Adrenal gland (tissue), 12 donors: ENCODE results near the gene CIDEA. TPM values are rescaled to one million over a fixed set of nuclear protein-coding genes. Genes with fewer than 3 reads are reported as not detected.
A peak's percentile ranks its signal among the peaks of the same experiment; 100 is the strongest.

Experiments
- DNase-seq, 7 donors: peaks; one replicate each; pipeline ENCODE4 v3.0.0-alpha.2; 2019 to 2020
- H3K27ac ChIP-seq, 5 donors: fragments of 200-600 bp; sonication (generic) in 4 of 5; 1 replicate in 3 of 5; 2 replicates in 2 of 5; pipeline versions ENCODE4 v1.5.1 to v1.8.0; 2016 to 2020; ENCODE audit warnings: mild to moderate bottlenecking in 1 of 5
- H3K27me3 ChIP-seq: fragments of 200-600 bp; 2 replicates; pipeline ENCODE4 v1.8.0; 2021
- H3K36me3 ChIP-seq, 2 donors: fragments of 200-600 bp; replicated peaks in 1 of 2; 1 replicate in 1 of 2; 2 replicates in 1 of 2; pipeline versions ENCODE4 v1.5.1 to v1.8.0; 2018 to 2022
- H3K4me1 ChIP-seq, 2 donors: fragments of 200-600 bp; replicated peaks in 1 of 2; 1 replicate in 1 of 2; 2 replicates in 1 of 2; pipeline versions ENCODE4 v1.5.1 to v1.8.0; 2018 to 2021
- H3K4me3 ChIP-seq, 4 donors: fragments of 200-600 bp; sonication (generic) in 3 of 4; one replicate each; pipeline ENCODE4 v1.5.1; 2016 to 2018
- H3K9me3 ChIP-seq, 3 donors: fragments of 200-600 bp; sonication (generic) in 1 of 3; replicated peaks in 1 of 3; 1 replicate in 2 of 3; 2 replicates in 1 of 3; pipeline versions ENCODE4 v1.5.1 to v1.8.0; 2016 to 2021
- POLR2A ChIP-seq, 2 donors: fragments of 450-650 bp; IDR thresholded peaks; one replicate each; pipeline ENCODE4 v1.6.1; 2017; ENCODE audit warnings: antibody characterized with exemption in 2 of 2, mild to moderate bottlenecking in 2 of 2, moderate library complexity in 1 of 2
- WGBS, 4 donors: extraction: QIAGEN DNeasy Blood & Tissue Kit in 2 of 4; methylation state at CpG; one replicate each; pipeline versions ENCODE4 v1.1.5 to v1.1.7; 2013 to 2017; 5-methylcytosine and 5-hydroxymethylcytosine counted together
- intact Hi-C, 2 donors: fragments of 100-400 bp; cut with DNase I; formaldehyde crosslinking; loops; one replicate each; pipeline versions ENCODE4 v1.14.1 to v1.15.0; 2022 to 2023
- polyA plus RNA-seq, 3 donors: library from polyadenylated mRNA; stranded (reverse); fragments of 200-250 nt in 2 of 3; fragments of 350-450 nt in 1 of 3; fragmentation: Illumina TruSeq in 1 of 3; extraction: RNeasy Lipid Tissue Mini Kit (QIAGEN cat#74804) in 1 of 3; gene quantifications; one replicate each; pipeline ENCODE4 v1.2.3, GENCODE V29; 2013 to 2014
- total RNA-seq, 9 donors: library from RNA; depleted of rRNA in 4 of 9; stranded (reverse); fragments of >200 nt in 4 of 9; fragments of 120-200 nt in 1 of 9; fragmentation: NEBNext Ultra II Directional in 1 of 9; extraction: Animal tissue kit (Norgen Biotek cat#: 25700) in 1 of 9; gene quantifications; one replicate each; pipeline versions ENCODE4 v1.1.0 to v1.2.4, GENCODE V29; 2013 to 2023
- TF ChIP-seq, protein P1 (sequence below), 6 experiments: fragments of 450-650 bp in 4 of 6; fragments of 200-600 bp in 2 of 6; sonication (generic) in 1 of 6; IDR thresholded peaks; 1 replicate in 5 of 6; 2 replicates in 1 of 6; pipeline versions ENCODE4 v1.5.1 to v1.8.0; 2016 to 2021; ENCODE audit warnings: antibody characterized with exemption in 6 of 6, mild to moderate bottlenecking in 2 of 6, moderate library complexity in 1 of 6
- donor health status: healthy with polysubstance abuse.
- donor health status: Bipolar disorder and iron deficiency.
- donor health status: DM: yes; HTN: yes; CAD: no.
- donor health status: DM: no; HTN: no; CAD: no.
- donor health status: DM: no; HTN: no; CAD: no.
- donor health status: DM: yes; HTN: yes; CAD: no.

The CIDEA gene
- total and polyA plus RNA-seq, 12 donors = 0.11 to 18.5 (median 0.82) TPM; not detected in 2

DNA sequence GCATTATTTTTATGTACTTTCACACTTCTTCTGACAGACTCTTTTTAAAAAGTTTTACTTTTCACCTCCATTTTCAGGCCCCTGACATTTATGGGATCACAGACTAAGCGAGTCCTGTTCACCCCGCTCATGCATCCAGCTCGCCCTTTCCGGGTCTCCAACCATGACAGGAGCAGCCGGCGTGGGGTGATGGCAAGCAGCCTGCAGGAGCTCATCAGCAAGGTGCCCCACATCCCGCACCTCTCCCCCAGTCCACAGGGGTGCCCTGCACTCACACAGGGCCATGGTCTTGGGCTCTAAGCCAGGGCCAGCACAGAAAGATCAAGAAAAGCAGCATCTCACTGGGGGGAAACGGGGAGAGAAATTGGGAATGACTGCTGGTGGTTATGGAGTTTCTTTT, 8.6 kb downstream of the CIDEA start:
- TF ChIP-seq, protein P1, sequence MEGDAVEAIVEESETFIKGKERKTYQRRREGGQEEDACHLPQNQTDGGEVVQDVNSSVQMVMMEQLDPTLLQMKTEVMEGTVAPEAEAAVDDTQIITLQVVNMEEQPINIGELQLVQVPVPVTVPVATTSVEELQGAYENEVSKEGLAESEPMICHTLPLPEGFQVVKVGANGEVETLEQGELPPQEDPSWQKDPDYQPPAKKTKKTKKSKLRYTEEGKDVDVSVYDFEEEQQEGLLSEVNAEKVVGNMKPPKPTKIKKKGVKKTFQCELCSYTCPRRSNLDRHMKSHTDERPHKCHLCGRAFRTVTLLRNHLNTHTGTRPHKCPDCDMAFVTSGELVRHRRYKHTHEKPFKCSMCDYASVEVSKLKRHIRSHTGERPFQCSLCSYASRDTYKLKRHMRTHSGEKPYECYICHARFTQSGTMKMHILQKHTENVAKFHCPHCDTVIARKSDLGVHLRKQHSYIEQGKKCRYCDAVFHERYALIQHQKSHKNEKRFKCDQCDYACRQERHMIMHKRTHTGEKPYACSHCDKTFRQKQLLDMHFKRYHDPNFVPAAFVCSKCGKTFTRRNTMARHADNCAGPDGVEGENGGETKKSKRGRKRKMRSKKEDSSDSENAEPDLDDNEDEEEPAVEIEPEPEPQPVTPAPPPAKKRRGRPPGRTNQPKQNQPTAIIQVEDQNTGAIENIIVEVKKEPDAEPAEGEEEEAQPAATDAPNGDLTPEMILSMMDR (IDR thresholded peaks at IDR 0.05) = no peak
- TF ChIP-seq POLR2A (IDR thresholded peaks at IDR 0.05) = no peak
- Histone ChIP-seq H3K27me3 (no peaks in the 10 kb centered on the region), H3K27ac (no peak overlapping the region), H3K4me3 (no peak overlapping the region), H3K9me3 (no peaks in the 10 kb centered on the region), H3K36me3 (no peaks in the 10 kb centered on the region), H3K4me1 (no peaks in the 10 kb centered on the region)
- DNase-seq = no peak
- intact Hi-C loops = no loop called here
- WGBS, 4 donors = 90 to 93% (median 90%) methylated on average over 8 of the region's 8 CpGs

- Histone ChIP-seq H3K27me3 (no peaks in the 10 kb centered on the region), H3K27ac (no peak overlapping the region), H3K4me1 (no peaks in the 10 kb centered on the region), H3K4me3 (no peak overlapping the region), H3K36me3 (no peaks in the 10 kb centered on the region), H3K9me3 (no peaks in the 10 kb centered on the region)
- TF ChIP-seq POLR2A (IDR thresholded peaks at IDR 0.05) = no peak
- TF ChIP-seq, protein P1 (IDR thresholded peaks at IDR 0.05) = no peak
- no peak for DNase-seq
- WGBS, 4 donors = 79 to 87% (median 81%) methylated on average over 2 of the region's 2 CpGs
- intact Hi-C loops = no loop called here
Observed at GRCh38 chr18:12264864-12265263, 10.7 kb downstream of the CIDEA start.

- intact Hi-C loops = no loop called here
- H3K4me3 ChIP-seq = peak overlapping the region in 1 of 4 donors; percentile 57
- H3K27ac ChIP-seq = peak overlapping the region in 2 of 5 donors; percentile 23 to 57
- WGBS, 4 donors = 18 to 26% (median 21%) methylated on average over 37 to 51 of the region's 51 CpGs
- H3K4me1 ChIP-seq = no peaks in the 10 kb centered on the region
- no peak for TF ChIP-seq POLR2A (IDR thresholded peaks at IDR 0.05)
- TF ChIP-seq, protein P1 (IDR thresholded peaks at IDR 0.05) = peak; percentile 48 to 73 (median 63)
- H3K9me3 ChIP-seq = no peaks in the 10 kb centered on the region
- DNase-seq = peak; percentile 59 to 82 (median 71)
- H3K36me3 ChIP-seq = no peaks in the 10 kb centered on the region
- H3K27me3 ChIP-seq = peaks cover 3% of the 10 kb centered on the region
Observed at GRCh38 chr18:12271376-12272235, 17.4 kb downstream of the CIDEA start.

GRCh38 chr18:12274793-12275192, 20.6 kb downstream of the CIDEA start:
- TF ChIP-seq POLR2A (IDR thresholded peaks at IDR 0.05) = no peak
- TF ChIP-seq, protein P1 (IDR thresholded peaks at IDR 0.05) = no peak
- H3K36me3 ChIP-seq = no peaks in the 10 kb centered on the region
- H3K4me3 ChIP-seq = no peak overlapping the region
- DNase-seq = no peak
- H3K4me1 ChIP-seq = peaks cover 0 to 6% of the 10 kb centered on the region in 2 donors
- no peaks in the 10 kb centered on the region for H3K9me3 ChIP-seq
- no peak overlapping the region for H3K27ac ChIP-seq
- peaks cover 7% of the 10 kb centered on the region for H3K27me3 ChIP-seq
- 93 to 97% (median 94%) methylated on average over 4 of the region's 4 CpGs for WGBS, 4 donors
- intact Hi-C loops = no loop called here
